H1 (cell line): Measurements from ENCODE around the gene MYO18A. TPM values are rescaled to one million over a fixed set of nuclear protein-coding genes. Genes with fewer than 3 reads are reported as not detected.

Experiments used
- CTCF ChIA-PET: fragments of 300-600 bp; sonication (Branson Sonifier 250); formaldehyde crosslinking; loops from one replicate; lab custom pipeline; 2021; ENCODE audit not compliant: partially characterized antibody; lab: Charles Lee
- POLR2A ChIA-PET: fragments of 300-600 bp; sonication (Branson Sonifier 250); formaldehyde crosslinking; loops from one replicate; lab custom pipeline; 2021; ENCODE audit warnings: inconsistent platforms; ENCODE audit not compliant: partially characterized antibody; lab: Charles Lee
- DNase-seq, 2 experiments: peaks; one replicate each; pipeline versions ENCODE4 v3.0.0 to v3.0.0-alpha.2; 2010 to 2022; ENCODE audit warnings: low spot score in 2 of 2, low read depth in 1 of 2, mixed read lengths in 1 of 2
- FAIRE-seq: peaks from 2 replicates; lab custom pipeline; 2011; peaks lifted over from hg19 to GRCh38; lab: Jason Lieb, UNC
- H2AFZ ChIP-seq: 2 replicates; pipeline ENCODE4 v1.8.1; 2012; ENCODE audit warnings: low read length, inconsistent platforms
- H2AK5ac ChIP-seq: 2 replicates; pipeline ENCODE4 v1.6.1; 2013; ENCODE audit warnings: low read depth, low read length
- H2BK120ac ChIP-seq: replicated peaks from 2 replicates; pipeline ENCODE3; 2013; ENCODE audit warnings: low read depth, low read length, inconsistent platforms
- H2BK12ac ChIP-seq: 2 replicates; pipeline ENCODE4 v1.6.1; 2013; ENCODE audit warnings: low read depth, low read length
- H2BK15ac ChIP-seq: 2 replicates; pipeline ENCODE4 v1.6.1; 2013; ENCODE audit warnings: low read length
- H2BK20ac ChIP-seq: 2 replicates; pipeline ENCODE4 v1.6.1; 2013; ENCODE audit warnings: low read length
- H2BK5ac ChIP-seq: 2 replicates; pipeline ENCODE4 v1.6.1; 2013; ENCODE audit warnings: low read depth, low read length
- H3K14ac ChIP-seq: 2 replicates; pipeline ENCODE4 v1.6.1; 2013; ENCODE audit warnings: inconsistent platforms; ENCODE audit not compliant: insufficient read length
- H3K18ac ChIP-seq: 2 replicates; pipeline ENCODE4 v1.6.1; 2013; ENCODE audit warnings: low read length; ENCODE audit errors: extremely low read depth
- H3K23ac ChIP-seq: 2 replicates; pipeline ENCODE4 v1.6.1; 2013; ENCODE audit warnings: inconsistent platforms; ENCODE audit not compliant: insufficient read length
- H3K23me2 ChIP-seq: 2 replicates; pipeline ENCODE4 v1.6.1; 2013; ENCODE audit warnings: low read depth, low read length
- H3K27ac ChIP-seq: 2 replicates; pipeline ENCODE4 v1.6.1; 2011; ENCODE audit warnings: low read depth, low read length, inconsistent platforms
- H3K27me3 ChIP-seq, 4 experiments: replicated peaks in 1 of 4; 1 replicate in 1 of 4; 2 replicates in 3 of 4; pipeline versions ENCODE4 v1.6.1 to v1.8.1; 2011 to 2013; ENCODE audit warnings: low read length in 3 of 4, mild to moderate bottlenecking in 3 of 4, inconsistent platforms in 2 of 4, mixed read lengths in 2 of 4, moderate library complexity in 1 of 4; ENCODE audit not compliant: control insufficient read depth in 3 of 4, insufficient read depth in 3 of 4; ENCODE audit errors: extremely low read depth in 1 of 4
- H3K36me3 ChIP-seq, 4 experiments: 2 replicates each; pipeline versions ENCODE4 v1.6.1 to v1.8.1; 2011 to 2013; ENCODE audit warnings: mild to moderate bottlenecking in 4 of 4, low read length in 3 of 4, moderate library complexity in 2 of 4, control low read depth in 1 of 4, inconsistent platforms in 1 of 4; ENCODE audit not compliant: insufficient read depth in 4 of 4, control insufficient read depth in 2 of 4
- H3K4ac ChIP-seq: replicated peaks from 2 replicates; pipeline ENCODE3; 2013; ENCODE audit warnings: low read length, low read depth, mixed read lengths, inconsistent platforms; ENCODE audit not compliant: insufficient read length
- H3K4me1 ChIP-seq, 4 experiments: replicated peaks in 1 of 4; 1 replicate in 1 of 4; 2 replicates in 3 of 4; pipeline versions ENCODE4 v1.6.1 to v1.8.1; 2011 to 2013; ENCODE audit warnings: low read length in 3 of 4, inconsistent platforms in 2 of 4, mixed read lengths in 1 of 4; ENCODE audit not compliant: insufficient read depth in 4 of 4, control insufficient read depth in 3 of 4
- H3K4me2 ChIP-seq, 2 experiments: 2 replicates each; pipeline versions ENCODE4 v1.6.1 to v1.8.1; 2011 to 2013; ENCODE audit warnings: low read depth in 2 of 2, low read length in 2 of 2, control low read depth in 1 of 2, inconsistent platforms in 1 of 2, mild to moderate bottlenecking in 1 of 2; ENCODE audit not compliant: insufficient read depth in 1 of 2
- H3K4me3 ChIP-seq, 4 experiments: fragments of 200-600, 300-600 bp in 1 of 4; sonication (generic), shearing (Covaris generic), sonication (Bioruptor Twin) in 1 of 4; 2 replicates each; pipeline versions ENCODE4 v1.5.1 to v1.8.1; 2011 to 2016; ENCODE audit warnings: low read length in 4 of 4, low read depth in 3 of 4, control low read depth in 2 of 4, inconsistent platforms in 2 of 4, mild to moderate bottlenecking in 2 of 4, mixed read lengths in 1 of 4, moderate library complexity in 1 of 4; ENCODE audit not compliant: insufficient read depth in 2 of 4; ENCODE audit errors: extremely low read depth in 1 of 4
- H3K56ac ChIP-seq: replicated peaks from 2 replicates; pipeline ENCODE3; 2013; ENCODE audit warnings: low read depth, mild to moderate bottlenecking, mixed read lengths, low read length, inconsistent platforms; ENCODE audit not compliant: insufficient read length
- H3K79me1 ChIP-seq: 2 replicates; pipeline ENCODE4 v1.6.1; 2013; ENCODE audit warnings: low read depth, low read length, control low read depth
- H3K79me2 ChIP-seq, 2 experiments: 2 replicates each; pipeline versions ENCODE4 v1.6.1 to v1.8.1; 2012 to 2013; ENCODE audit warnings: low read length in 2 of 2, mild to moderate bottlenecking in 2 of 2, inconsistent platforms in 1 of 2; ENCODE audit not compliant: insufficient read depth in 2 of 2, control insufficient read depth in 1 of 2
- H3K9ac ChIP-seq, 4 experiments: replicated peaks in 1 of 4; 1 replicate in 1 of 4; 2 replicates in 3 of 4; pipeline versions ENCODE4 v1.6.1 to v1.8.1; 2011 to 2013; ENCODE audit warnings: low read depth in 3 of 4, low read length in 3 of 4, control low read depth in 2 of 4, mild to moderate bottlenecking in 2 of 4, moderate library complexity in 2 of 4, inconsistent platforms in 1 of 4; ENCODE audit errors: extremely low read depth in 1 of 4
- H3K9me3 ChIP-seq, 2 experiments: 2 replicates each; pipeline versions ENCODE4 v1.6.1 to v1.8.1; 2012 to 2013; ENCODE audit warnings: mild to moderate bottlenecking in 2 of 2, moderate library complexity in 2 of 2, control low read depth in 1 of 2, inconsistent platforms in 1 of 2, low read depth in 1 of 2, low read length in 1 of 2, mixed read lengths in 1 of 2; ENCODE audit not compliant: insufficient read depth in 2 of 2
- H4K20me1 ChIP-seq, 2 experiments: replicated peaks in 1 of 2; 2 replicates each; pipeline versions ENCODE3 to v1.8.1; 2011 to 2013; ENCODE audit warnings: inconsistent platforms in 2 of 2, low read length in 2 of 2, mild to moderate bottlenecking in 1 of 2; ENCODE audit not compliant: insufficient read depth in 2 of 2, control insufficient read depth in 1 of 2
- H4K5ac ChIP-seq: 2 replicates; pipeline ENCODE4 v1.6.1; 2013; ENCODE audit warnings: low read length, low read depth, mixed read lengths, inconsistent platforms; ENCODE audit not compliant: insufficient read length
- H4K8ac ChIP-seq: 2 replicates; pipeline ENCODE4 v1.8.0; 2013; ENCODE audit warnings: mild to moderate bottlenecking, moderate library complexity, low read length, inconsistent platforms; ENCODE audit not compliant: insufficient read depth; ENCODE audit errors: extremely low read depth
- H4K91ac ChIP-seq: replicated peaks from 2 replicates; pipeline ENCODE3; 2013; ENCODE audit warnings: low read length, mixed read lengths, inconsistent platforms; ENCODE audit not compliant: insufficient read length
- BRCA1 ChIP-seq: IDR thresholded peaks from 2 replicates; pipeline ENCODE4 v1.6.1; 2012; ENCODE audit warnings: low read depth, low read length, improper control_type of control experiment
- CHD1 ChIP-seq: IDR thresholded peaks from 2 replicates; pipeline ENCODE4 v1.6.1; 2012; ENCODE audit warnings: low read depth, low read length, improper control_type of control experiment
- CREB1 ChIP-seq: IDR thresholded peaks from 2 replicates; pipeline ENCODE4 v1.6.1; 2012; ENCODE audit warnings: inconsistent platforms
- GABPA ChIP-seq: IDR thresholded peaks from 2 replicates; pipeline ENCODE4 v1.6.1; 2011; ENCODE audit warnings: mild to moderate bottlenecking, low read length, moderate library complexity, borderline replicate concordance; ENCODE audit not compliant: insufficient read depth
- HDAC6 ChIP-seq: IDR thresholded peaks from one replicate; pipeline ENCODE4 v1.7.1; 2012; ENCODE audit warnings: low read depth, mild to moderate bottlenecking, inconsistent platforms, low read length, moderate library complexity
- KDM1A ChIP-seq: fragments of 200-600, 300-600 bp; sonication (generic); IDR thresholded peaks from 2 replicates; pipeline ENCODE4 v1.7.1; 2016; ENCODE audit warnings: mild to moderate bottlenecking, low read length, borderline replicate concordance
- SIN3A ChIP-seq, 2 experiments: IDR thresholded peaks in 1 of 2; conservative IDR thresholded peaks in 1 of 2; 2 replicates each; pipeline ENCODE4 v1.6.1; 2011 to 2012; ENCODE audit warnings: low read length in 2 of 2, improper control_type of control experiment in 1 of 2, low read depth in 1 of 2, mild to moderate bottlenecking in 1 of 2
- SP2 ChIP-seq: IDR thresholded peaks from 2 replicates; pipeline ENCODE4 v1.6.1; 2012; ENCODE audit warnings: mild to moderate bottlenecking, low read length, inconsistent platforms
- SP4 ChIP-seq: IDR thresholded peaks from 2 replicates; pipeline ENCODE4 v1.6.1; 2012; ENCODE audit warnings: low read length, inconsistent platforms
- WGBS, 2 experiments: shearing (Covaris generic) in 1 of 2; methylation state at CpG; one replicate each; pipeline versions ENCODE4 v1.1.6 to v1.1.7; 2013 to 2015; ENCODE audit warnings: low lambda C conversion rate in 2 of 2, mixed read lengths in 2 of 2, inconsistent platforms in 1 of 2, low coverage in 1 of 2, missing lambda C conversion rate in 1 of 2; ENCODE audit not compliant: insufficient replicate concordance in 2 of 2, insufficient coverage in 1 of 2, insufficient read length in 1 of 2; ENCODE audit errors: extremely low coverage in 1 of 2, missing lambda C conversion rate in 1 of 2; 5-methylcytosine and 5-hydroxymethylcytosine counted together
- polyA plus RNA-seq, 7 experiments: library from polyadenylated mRNA; depleted of rRNA in 3 of 7; stranded (reverse) in 5 of 7; unstranded in 2 of 7; fragments of >200 nt in 5 of 7; fragments of 200-250 nt in 2 of 7; gene quantifications; 1 replicate in 5 of 7; 2 replicates in 1 of 7; 4 replicates in 1 of 7; pipeline versions ENCODE4 v1.2.1 to v1.2.3, GENCODE V29; 2011 to 2013; ENCODE audit warnings: missing spikeins in 2 of 7, mixed read lengths in 2 of 7
- total RNA-seq: library from RNA; stranded (reverse); fragmentation: NEBNext Ultra II Directional; extraction: Animal tissue kit (Norgen Biotek cat#: 25700); gene quantifications from 2 replicates; pipeline ENCODE4 v1.2.1, GENCODE V29; 2021
- TF ChIP-seq, protein P1 (sequence below), 3 experiments: IDR thresholded peaks; 1 replicate in 2 of 3; 2 replicates in 1 of 3; pipeline versions ENCODE4 v1.5.1 to v1.6.1; 2011; ENCODE audit warnings: low read length in 3 of 3, mild to moderate bottlenecking in 3 of 3, inconsistent platforms in 2 of 3, low read depth in 1 of 3, moderate library complexity in 1 of 3; ENCODE audit not compliant: insufficient read depth in 1 of 3; ENCODE audit errors: control extremely low read depth in 1 of 3

Gene MYO18A
- total and polyA plus RNA-seq, 2 of the 8 experiments (the other 6 are each of a cell fraction or from before 2014, with no cell fraction given) = 7.6 to 43.8 TPM

GRCh38 chr17:29126268-29126930 lies 53.8 kb downstream of the MYO18A start:
- no peak overlapping the region for H3K18ac ChIP-seq
- H2BK12ac ChIP-seq = no peak overlapping the region
- POLR2A ChIA-PET = interaction anchor here (0.5 to 0.7 kb wide), 2 partner anchors 13 to 293 kb away, joined by 3 to 4 read pairs; no protein-coding TSS in a partner anchor
- H4K20me1 ChIP-seq = peaks cover 0 to 3% of the 10 kb centered on the region in 2 experiments
- 100% methylated on average over 2 of the region's 8 CpGs; no CpG with 5 or more reads in 1 of the 2 experiments for WGBS, 2 experiments
- H2BK20ac ChIP-seq = no peak overlapping the region
- no peaks in the 10 kb centered on the region for H3K27me3 ChIP-seq
- H3K23me2 ChIP-seq = 0 out of 2 replicates have a peak, but pooled peaks cover 2% of the 10 kb centered on the region
- H3K56ac ChIP-seq = no peak overlapping the region
- H3K9me3 ChIP-seq = no peaks in the 10 kb centered on the region
- DNase-seq = no peak
- H3K9ac ChIP-seq = peak overlapping the region in 1 of 4 experiments; percentile 18; a peak in 2 of 7 replicates
- H4K5ac ChIP-seq = no peak overlapping the region
- H3K4me2 ChIP-seq = no peak overlapping the region
- H2AK5ac ChIP-seq = no peak overlapping the region
- H4K8ac ChIP-seq = no peak overlapping the region
- no peak overlapping the region for H4K91ac ChIP-seq
- no peak overlapping the region for H2AFZ ChIP-seq
- no peak overlapping the region for H3K27ac ChIP-seq
- H3K36me3 ChIP-seq = no peaks in the 10 kb centered on the region
- no peak overlapping the region for H2BK5ac ChIP-seq
- no peak overlapping the region for H3K4me3 ChIP-seq
- no peak overlapping the region for H2BK15ac ChIP-seq
- no peak overlapping the region for H2BK120ac ChIP-seq
- H3K14ac ChIP-seq = no peak overlapping the region
- CTCF ChIA-PET = interaction anchor here (0.5 to 17.2 kb wide), 5 partner anchors 10 to 1025 kb away, joined by 3 to 511 read pairs (median 26); no protein-coding TSS in a partner anchor
- H3K4me1 ChIP-seq = peaks cover 0 to 7% (median 2%) of the 10 kb centered on the region in 4 experiments; a peak in 3 of 7 replicates
- no peaks in the 10 kb centered on the region for H3K79me2 ChIP-seq
- H3K79me1 ChIP-seq = peaks cover 2% of the 10 kb centered on the region; the same call in 1 of the 2 replicates
- FAIRE-seq = no peak
- no peak overlapping the region for H3K4ac ChIP-seq
- no peak overlapping the region for H3K23ac ChIP-seq
- no peak for TF ChIP-seq HDAC6
- no peak for TF ChIP-seq BRCA1
- TF ChIP-seq SP4 = no peak
- TF ChIP-seq GABPA = no peak
- TF ChIP-seq CHD1 = no peak
- no peak for TF ChIP-seq SP2
- no peak for TF ChIP-seq SIN3A (conservative IDR thresholded peaks at IDR 0.05 in 1 of 2, IDR thresholded peaks at IDR 0.05 in 1 of 2; ENCODE audit: low read depth in 1 of 2, low read length in 2 of 2)
- no peak for TF ChIP-seq KDM1A
- no peak for TF ChIP-seq CREB1
- TF ChIP-seq, protein P1, sequence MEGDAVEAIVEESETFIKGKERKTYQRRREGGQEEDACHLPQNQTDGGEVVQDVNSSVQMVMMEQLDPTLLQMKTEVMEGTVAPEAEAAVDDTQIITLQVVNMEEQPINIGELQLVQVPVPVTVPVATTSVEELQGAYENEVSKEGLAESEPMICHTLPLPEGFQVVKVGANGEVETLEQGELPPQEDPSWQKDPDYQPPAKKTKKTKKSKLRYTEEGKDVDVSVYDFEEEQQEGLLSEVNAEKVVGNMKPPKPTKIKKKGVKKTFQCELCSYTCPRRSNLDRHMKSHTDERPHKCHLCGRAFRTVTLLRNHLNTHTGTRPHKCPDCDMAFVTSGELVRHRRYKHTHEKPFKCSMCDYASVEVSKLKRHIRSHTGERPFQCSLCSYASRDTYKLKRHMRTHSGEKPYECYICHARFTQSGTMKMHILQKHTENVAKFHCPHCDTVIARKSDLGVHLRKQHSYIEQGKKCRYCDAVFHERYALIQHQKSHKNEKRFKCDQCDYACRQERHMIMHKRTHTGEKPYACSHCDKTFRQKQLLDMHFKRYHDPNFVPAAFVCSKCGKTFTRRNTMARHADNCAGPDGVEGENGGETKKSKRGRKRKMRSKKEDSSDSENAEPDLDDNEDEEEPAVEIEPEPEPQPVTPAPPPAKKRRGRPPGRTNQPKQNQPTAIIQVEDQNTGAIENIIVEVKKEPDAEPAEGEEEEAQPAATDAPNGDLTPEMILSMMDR (IDR thresholded peaks at IDR 0.05; ENCODE audit: control extremely low read depth in 1 of 3, insufficient read depth in 1 of 3, low read depth in 1 of 3, low read length in 3 of 3) = no peak
